GM19397 (cell line): ENCODE results near the gene C16orf78.

Experiments used
- ATAC-seq: cut with Tn5 transposase; IDR thresholded peaks from one replicate; pipeline ENCODE4 v1.9.1; 2021; ENCODE audit warnings: mild to moderate bottlenecking, moderate library complexity; ENCODE audit not compliant: unreplicated experiment

C16orf78 gene

GRCh38 chr16:49427771-49428170 is 54.2 kb downstream of the C16orf78 start:
- no peak for ATAC-seq

- ATAC-seq = no peak
Measured at GRCh38 chr16:49428808-49429207, 55.2 kb downstream of the C16orf78 start.

DNA sequence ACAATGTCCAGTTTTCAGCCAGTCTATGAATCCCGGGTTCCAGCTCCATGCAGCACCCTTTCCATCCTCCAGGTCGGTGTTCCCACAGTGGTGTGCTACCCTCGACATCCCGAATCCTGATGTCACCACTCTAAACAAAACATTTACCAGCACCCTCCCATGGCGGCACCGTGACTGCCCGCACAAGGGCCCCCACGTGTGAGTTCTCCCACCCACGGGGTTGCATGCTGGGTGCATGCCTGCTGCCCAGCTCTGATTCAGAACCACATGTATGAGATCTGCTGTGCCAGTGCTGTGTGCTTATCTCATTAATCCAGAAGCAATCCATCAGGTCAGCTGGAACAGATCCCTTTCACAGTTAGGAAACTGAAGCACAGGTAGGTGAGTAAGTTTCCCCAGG is 57.4 kb downstream of the C16orf78 start:
- no peak for ATAC-seq

DNA sequence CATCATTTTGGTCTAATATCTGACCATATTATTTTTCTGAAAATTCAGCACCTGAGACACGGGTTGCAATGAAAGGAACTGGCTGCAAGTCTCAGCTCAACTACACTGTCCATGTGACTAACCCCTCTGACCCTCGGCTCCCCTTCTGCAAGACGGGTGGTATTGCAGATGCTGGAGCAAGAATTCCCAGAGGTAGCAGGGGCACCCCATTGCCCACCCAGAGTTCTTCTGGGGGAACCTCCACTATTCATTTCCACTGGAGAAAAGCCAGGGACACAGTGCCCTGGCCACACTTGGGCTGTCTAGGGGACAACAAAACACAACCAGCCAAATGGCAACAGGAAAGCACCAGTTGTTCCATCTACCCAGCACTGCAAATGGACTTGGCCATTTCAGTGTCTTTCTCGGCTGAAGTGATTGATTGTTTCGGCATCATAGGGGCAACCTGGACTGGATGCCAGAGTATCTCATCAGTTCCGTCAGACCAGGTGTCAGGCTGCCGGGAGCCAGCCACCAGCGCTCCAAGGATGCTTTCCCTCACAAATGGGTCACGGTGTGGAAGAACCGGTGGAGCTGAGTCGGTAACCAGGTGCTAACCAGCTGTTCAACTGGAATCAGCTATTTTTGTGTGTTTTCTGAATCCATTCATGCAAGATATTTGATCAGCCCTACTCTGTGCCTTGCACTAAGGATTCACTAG is 58.1 kb downstream of the C16orf78 start:
- no peak for ATAC-seq

GRCh38 chr16:49434733-49435132 is 61.1 kb downstream of the C16orf78 start:
- ATAC-seq = no peak

DNA sequence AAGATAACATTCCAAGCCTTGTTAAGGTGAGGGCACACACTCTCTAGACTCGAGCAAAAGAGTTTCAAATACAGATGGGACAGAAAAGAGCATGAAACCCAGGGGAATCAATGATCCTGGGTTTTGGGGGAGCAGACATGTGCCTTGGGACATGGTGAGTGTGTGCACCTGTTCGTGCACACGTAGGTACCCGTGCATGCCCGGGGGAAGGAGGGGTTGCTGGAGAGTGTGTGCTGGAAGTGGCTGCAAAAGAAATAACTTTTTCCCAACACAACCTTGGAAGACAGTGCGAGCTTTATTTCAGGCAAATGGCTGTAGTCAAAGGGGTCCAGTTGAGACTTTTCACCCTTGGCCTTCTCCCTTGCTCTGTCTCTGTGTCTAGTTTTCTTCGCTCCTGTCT is 62.6 kb downstream of the C16orf78 start:
- no peak for ATAC-seq

- ATAC-seq = no peak
Measured at GRCh38 chr16:49437344-49437743, 63.7 kb downstream of the C16orf78 start.

GRCh38 chr16:49439050-49439449 is 65.4 kb downstream of the C16orf78 start:
- ATAC-seq = no peak

DNA sequence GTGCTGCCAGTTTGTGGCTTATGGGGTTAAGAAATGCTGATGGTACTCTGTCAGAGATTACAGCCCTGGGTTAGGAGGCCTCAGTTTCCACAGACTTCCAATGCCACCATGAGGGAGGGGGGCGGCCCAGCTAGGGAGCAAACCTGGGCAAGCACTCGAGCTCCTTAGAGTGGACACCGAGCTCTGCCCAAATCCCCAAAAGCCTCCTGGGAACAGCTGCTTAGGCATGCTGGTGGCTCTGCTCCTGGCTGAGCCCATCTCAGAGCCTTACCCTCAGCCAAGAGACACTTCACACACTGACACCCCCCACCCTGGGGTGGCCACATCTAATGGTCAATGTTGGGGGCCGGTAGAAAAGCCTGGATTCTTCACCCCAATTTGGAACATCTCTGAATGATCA is 66.1 kb downstream of the C16orf78 start:
- no peak for ATAC-seq

- no peak for ATAC-seq
Measured at GRCh38 chr16:49440156-49441065, 66.8 kb downstream of the C16orf78 start.

- peak; percentile 95 for ATAC-seq
Measured at GRCh38 chr16:49441366-49441780, 67.8 kb downstream of the C16orf78 start.

DNA sequence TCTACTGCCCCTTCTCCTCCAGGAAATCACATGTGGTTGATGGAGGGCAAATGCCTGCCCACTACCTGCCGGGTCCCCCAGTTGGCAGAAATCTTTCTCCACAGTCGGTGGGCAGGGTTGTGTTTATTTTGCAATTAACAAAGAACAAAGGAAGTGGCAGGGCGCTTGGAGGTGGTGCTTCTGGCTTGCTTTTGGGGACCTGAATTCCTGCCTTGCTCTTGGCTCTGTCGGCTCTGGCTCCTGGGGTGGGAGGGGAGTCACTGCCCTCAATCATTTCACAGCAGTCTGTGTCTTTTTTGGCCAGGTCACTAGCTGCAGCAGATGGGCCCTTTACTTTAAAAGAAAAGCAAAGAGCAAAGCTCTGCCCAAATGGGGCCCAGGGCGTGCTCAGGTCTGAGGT is 69.2 kb downstream of the C16orf78 start:
- no peak for ATAC-seq

GRCh38 chr16:49443576-49443975 is 70.0 kb downstream of the C16orf78 start:
- ATAC-seq = no peak

DNA sequence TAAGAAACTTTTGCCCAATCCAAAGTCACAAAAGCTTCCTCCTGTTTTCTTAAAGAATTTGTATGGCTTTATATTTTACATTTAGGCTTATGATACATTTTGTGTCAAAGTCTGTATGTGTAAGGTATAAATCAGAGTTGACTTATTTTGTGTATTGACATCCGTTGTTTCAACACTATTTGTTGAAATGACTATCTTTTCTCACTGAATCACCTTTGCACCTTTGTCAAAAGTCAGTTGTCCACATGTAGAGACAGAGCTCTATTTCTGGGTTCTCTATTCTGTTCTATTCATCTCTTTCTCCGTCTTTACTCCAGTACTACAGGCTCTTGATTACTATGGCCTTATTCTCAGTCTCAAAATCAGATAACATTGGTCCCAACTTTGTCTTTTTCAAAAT is 73.2 kb downstream of the C16orf78 start:
- ATAC-seq = no peak
